K562 (cell line): Measurements from ENCODE around the gene ZNF83. TPM values are rescaled to one million over a fixed set of nuclear protein-coding genes. Genes with fewer than 3 reads are reported as not detected.

ENCODE experiments used
- CBX5 ChIP-seq: IDR thresholded peaks from 2 replicates; pipeline ENCODE4 v1.6.1; 2014; ENCODE audit warnings: low read depth, borderline replicate concordance
- ELF1 ChIP-seq: fragments of 200-800 bp; sonication (Bioruptor generic); IDR thresholded peaks from 2 replicates; pipeline ENCODE4 v1.6.1; 2016; ENCODE audit warnings: missing genetic modification characterization, missing compliant biosample characterization
- FOXO4 ChIP-seq: fragments of 450-650 bp; formaldehyde crosslinking; IDR thresholded peaks from 2 replicates; pipeline ENCODE4 v1.4.0; 2020; ENCODE audit warnings: mild to moderate bottlenecking, moderate library complexity
- HDAC6 ChIP-seq: IDR thresholded peaks from 2 replicates; pipeline ENCODE4 v1.6.1; 2012; ENCODE audit warnings: low read depth, mild to moderate bottlenecking, control low read depth, inconsistent platforms, low read length, moderate library complexity
- HMG20A ChIP-seq: fragments of 450-650 bp; formaldehyde crosslinking; conservative IDR thresholded peaks from 2 replicates; pipeline ENCODE4 v1.4.0; 2020; ENCODE audit warnings: mild to moderate bottlenecking, mixed read lengths
- HNRNPUL1 ChIP-seq: fragments of 200-400 bp; formaldehyde crosslinking; IDR thresholded peaks from 2 replicates; pipeline ENCODE4 v1.6.1; 2017; ENCODE audit warnings: low read length
- JUND ChIP-seq, 2 experiments: IDR thresholded peaks; 2 replicates in 1 of 2; 3 replicates in 1 of 2; pipeline ENCODE4 v1.6.1; 2011; ENCODE audit warnings: borderline replicate concordance in 2 of 2, low read depth in 2 of 2, low read length in 2 of 2, improper control_type of control experiment in 1 of 2, missing biosample characterization in 1 of 2, missing genetic modification characterization in 1 of 2, missing genetic modification reagents in 1 of 2
- NELFE ChIP-seq: IDR thresholded peaks from 2 replicates; pipeline ENCODE4 v1.6.1; 2011; ENCODE audit warnings: mild to moderate bottlenecking; ENCODE audit not compliant: insufficient read depth, insufficient read length
- PBX2 ChIP-seq, 2 experiments: IDR thresholded peaks in 1 of 2; conservative IDR thresholded peaks in 1 of 2; 2 replicates each; pipeline ENCODE4 v1.6.1; 2016; ENCODE audit warnings: low read depth in 2 of 2, mild to moderate bottlenecking in 1 of 2, missing compliant biosample characterization in 1 of 2, missing genetic modification characterization in 1 of 2, moderate library complexity in 1 of 2
- TCFL5 ChIP-seq: fragments of 250-450 bp; sonication (Bioruptor Pico); conservative IDR thresholded peaks from 2 replicates; pipeline ENCODE4 v1.6.1; 2021; ENCODE audit warnings: mild to moderate bottlenecking, moderate library complexity, matching md5 sums
- TOE1 ChIP-seq, 2 experiments: fragments of 450-650 bp in 1 of 2; sonication (generic) in 1 of 2; formaldehyde crosslinking in 1 of 2; IDR thresholded peaks; 2 replicates each; pipeline versions ENCODE4 v1.7.1 to v1.8.0; 2016 to 2022; ENCODE audit warnings: borderline replicate concordance in 2 of 2, mild to moderate bottlenecking in 2 of 2, antibody characterized with exemption in 1 of 2, inconsistent platforms in 1 of 2, low read depth in 1 of 2, missing genetic modification reagents in 1 of 2, moderate library complexity in 1 of 2
- YBX1 ChIP-seq: fragments of 450-650 bp; IDR thresholded peaks from 2 replicates; pipeline ENCODE4 v1.7.1; 2016; ENCODE audit warnings: mild to moderate bottlenecking
- ZNF184 ChIP-seq: sonication (generic); formaldehyde crosslinking; IDR thresholded peaks from 2 replicates; pipeline ENCODE4 v1.5.0; 2020; ENCODE audit warnings: missing genetic modification reagents
- ZNF23 ChIP-seq: fragments of 250-450 bp; sonication (Bioruptor Pico); IDR thresholded peaks from 2 replicates; pipeline ENCODE4 v1.4.0; 2020; ENCODE audit warnings: mild to moderate bottlenecking
- ZNF280A ChIP-seq: fragments of 450-650 bp; IDR thresholded peaks from 2 replicates; pipeline ENCODE4 v1.6.1; 2018; ENCODE audit warnings: mild to moderate bottlenecking, low read depth; ENCODE audit not compliant: partially characterized antibody
- ZNF311 ChIP-seq: fragments of 250-450 bp; sonication (Bioruptor Pico); IDR thresholded peaks from 2 replicates; pipeline ENCODE4 v1.4.0; 2020; ENCODE audit warnings: mild to moderate bottlenecking, moderate library complexity
- ZNF354B ChIP-seq: fragments of 250-450 bp; sonication (Bioruptor Pico); IDR thresholded peaks from 2 replicates; pipeline ENCODE4 v1.4.0; 2020
- ZNF41 ChIP-seq: fragments of 250-450 bp; sonication (Bioruptor Pico); conservative IDR thresholded peaks from 2 replicates; pipeline ENCODE4 v1.4.0; 2020; ENCODE audit warnings: mild to moderate bottlenecking
- polyA plus RNA-seq, 8 experiments: library from polyadenylated mRNA; depleted of rRNA in 4 of 8; stranded (reverse) in 5 of 8; unstranded in 3 of 8; fragments of >200 nt; fragmentation: Nextera tagmentation in 2 of 8; fragmentation: Illumina TruSeq in 1 of 8; extraction: Ambion mirVana in 2 of 8; extraction: Trizol in 1 of 8; gene quantifications; 2 replicates each; pipeline versions ENCODE4 v1.2.1 to v1.2.3, GENCODE V29; 2011 to 2014; ENCODE audit warnings: inconsistent platforms in 1 of 8, missing spikeins in 1 of 8
- total RNA-seq, 7 experiments: library from RNA; depleted of rRNA in 6 of 7; stranded (reverse); fragments of >200 nt in 6 of 7; fragmentation: Illumina TruSeq in 2 of 7; extraction: Trizol in 2 of 7; gene quantifications; 2 replicates each; pipeline versions ENCODE4 v1.2.1 to v1.2.3, GENCODE V29; 2011 to 2021; ENCODE audit warnings: low replicate concordance in 1 of 7
- TF ChIP-seq, protein P1 (sequence below): fragments of 250-450 bp; sonication (Bioruptor Pico); IDR thresholded peaks from 2 replicates; pipeline ENCODE4 v1.5.0; 2021; ENCODE audit warnings: mild to moderate bottlenecking, borderline replicate concordance

The ZNF83 gene
- total and polyA plus RNA-seq, 9 of the 15 experiments (the other 6 are each of a cell fraction or from before 2014, with no cell fraction given): 18.6 to 74.3 (median 51.9) TPM

DNA sequence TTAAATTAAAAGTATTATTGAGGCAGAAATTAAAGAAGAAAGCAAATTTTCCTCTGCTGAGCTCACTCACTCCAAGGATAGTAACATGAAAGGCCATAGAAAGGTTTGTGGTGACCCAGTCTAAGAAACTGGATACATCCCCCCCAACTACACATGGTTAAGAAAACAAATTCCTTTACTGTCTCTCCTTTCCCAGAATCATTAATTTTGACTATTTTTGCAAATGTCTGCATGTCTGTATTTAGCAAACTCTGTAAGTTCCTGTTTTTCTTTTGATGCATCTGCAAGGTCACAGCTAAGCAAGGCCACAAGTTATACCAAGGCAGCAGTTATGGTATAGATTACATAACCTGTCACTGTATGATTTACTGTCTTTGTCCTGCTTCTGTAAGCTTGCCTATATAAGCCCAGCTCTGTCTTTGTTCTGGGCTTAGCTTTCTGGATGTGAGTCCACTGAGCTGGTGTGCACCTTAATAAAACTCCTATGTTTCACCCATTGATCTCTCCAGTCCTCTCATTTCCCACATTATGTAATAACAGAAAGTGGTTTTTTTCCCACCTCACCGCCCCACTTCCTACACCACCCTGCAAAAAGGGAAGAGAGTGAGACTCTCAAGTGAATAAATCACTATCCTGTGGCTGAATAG, 8.5 kb upstream of the ZNF83 start (continued):
- TF ChIP-seq JUND (IDR thresholded peaks at IDR 0.05; ENCODE audit: borderline replicate concordance, low read depth, low read length) (no peak), JUND (tag; IDR thresholded peaks at IDR 0.05; ENCODE audit: borderline replicate concordance, low read depth, low read length) (peak; percentile 42; the same call in 1 of the 3 replicates), ZNF23 (CRISPR knock-in tag) (no peak), ZNF41 (CRISPR knock-in tag) (no peak), ZNF280A (no peak), YBX1 (no peak), TCFL5 (CRISPR knock-in tag) (no peak), HDAC6 (no peak), FOXO4 (no peak), TOE1 (IDR thresholded peaks at IDR 0.05; ENCODE audit: borderline replicate concordance) (no peak), TOE1 (CRISPR knock-in tag; IDR thresholded peaks at IDR 0.05; ENCODE audit: borderline replicate concordance, low read depth) (no peak), ELF1 (tag) (0 out of 2 replicates have a peak, but pooled peaks have one; percentile 20), PBX2 (CRISPR knock-in tag; IDR thresholded peaks at IDR 0.05; ENCODE audit: low read depth) (peak; percentile 69), PBX2 (tag; conservative IDR thresholded peaks at IDR 0.05; ENCODE audit: low read depth) (peak; percentile 93), ZNF354B (CRISPR knock-in tag) (no peak), ZNF184 (CRISPR knock-in tag) (no peak), CBX5 (peak; percentile 73), NELFE (no peak), HNRNPUL1 (no peak), HMG20A (CRISPR knock-in tag) (no peak), ZNF311 (CRISPR knock-in tag) (no peak)
- TF ChIP-seq, protein P1, sequence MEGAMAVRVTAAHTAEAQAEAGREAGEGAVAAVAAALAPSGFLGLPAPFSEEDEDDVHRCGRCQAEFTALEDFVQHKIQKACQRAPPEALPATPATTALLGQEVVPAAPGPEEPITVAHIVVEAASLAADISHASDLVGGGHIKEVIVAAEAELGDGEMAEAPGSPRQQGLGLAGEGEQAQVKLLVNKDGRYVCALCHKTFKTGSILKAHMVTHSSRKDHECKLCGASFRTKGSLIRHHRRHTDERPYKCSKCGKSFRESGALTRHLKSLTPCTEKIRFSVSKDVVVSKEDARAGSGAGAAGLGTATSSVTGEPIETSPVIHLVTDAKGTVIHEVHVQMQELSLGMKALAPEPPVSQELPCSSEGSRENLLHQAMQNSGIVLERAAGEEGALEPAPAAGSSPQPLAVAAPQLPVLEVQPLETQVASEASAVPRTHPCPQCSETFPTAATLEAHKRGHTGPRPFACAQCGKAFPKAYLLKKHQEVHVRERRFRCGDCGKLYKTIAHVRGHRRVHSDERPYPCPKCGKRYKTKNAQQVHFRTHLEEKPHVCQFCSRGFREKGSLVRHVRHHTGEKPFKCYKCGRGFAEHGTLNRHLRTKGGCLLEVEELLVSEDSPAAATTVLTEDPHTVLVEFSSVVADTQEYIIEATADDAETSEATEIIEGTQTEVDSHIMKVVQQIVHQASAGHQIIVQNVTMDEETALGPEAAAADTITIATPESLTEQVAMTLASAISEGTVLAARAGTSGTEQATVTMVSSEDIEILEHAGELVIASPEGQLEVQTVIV (CRISPR knock-in tag): no peak
